ENCODE data around the gene SRSF4. TPM values are rescaled to one million over a fixed set of nuclear protein-coding genes. Genes with fewer than 3 reads are reported as not detected.

SRSF4 gene
- total and polyA plus RNA-seq, 2 donors (not counting 1 experiment from before 2014, with no cell fraction given) = 48.4 to 93.5 TPM

DNA sequence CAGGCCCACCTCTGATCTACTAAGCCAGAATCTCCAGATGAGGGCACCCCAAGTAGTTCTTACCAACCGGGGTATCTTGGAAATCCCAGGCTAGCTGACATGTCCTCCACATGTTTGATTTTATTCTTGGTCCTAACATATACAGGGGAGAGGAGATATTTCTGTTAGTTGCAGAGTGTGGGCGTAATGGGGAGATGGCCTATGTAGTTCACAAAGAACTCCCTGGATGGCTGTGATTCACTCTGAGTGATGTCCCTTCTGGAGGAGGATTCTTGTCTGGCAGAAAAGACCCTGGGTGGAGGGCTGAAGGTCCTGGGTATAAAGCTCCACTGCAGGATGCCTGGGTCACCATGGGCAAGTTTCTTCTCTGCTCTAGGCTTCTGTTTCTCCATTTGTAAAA, 35.9 kb upstream of the SRSF4 start:
- Mint-ChIP-seq H3K27me3 (no peaks in the 10 kb centered on the region), H3K4me3 (no peak overlapping the region), H3K9me3 (ENCODE audit: insufficient read depth) (no peaks in the 10 kb centered on the region), H3K27ac (no peak overlapping the region), H3K4me1 (peaks cover 2% of the 10 kb centered on the region)
- Histone ChIP-seq H3K4me2 (replicated peaks; ENCODE audit: low read depth, low read length, poor library complexity, severe bottlenecking) (no peak overlapping the region), H3K4me1 (ENCODE audit: control insufficient read depth in 2 of 2, insufficient read depth in 2 of 2, low read length in 2 of 2) (no peaks in the 10 kb centered on the region), H3K27ac (ENCODE audit: low read length in 2 of 2) (no peak overlapping the region), H3K9me3 (ENCODE audit: control extremely low read depth in 1 of 3, control insufficient read depth in 2 of 3, insufficient read depth in 1 of 3, low read length in 2 of 3) (no peaks in the 10 kb centered on the region), H3K79me2 (ENCODE audit: control insufficient read depth, insufficient read depth, low read length) (no peaks in the 10 kb centered on the region), H3K27me3 (replicated peaks in 1 of 4; ENCODE audit: control extremely low read depth in 1 of 4, control insufficient read depth in 3 of 4, insufficient read depth in 4 of 4, low read length in 3 of 4) (no peaks in the 10 kb centered on the region), H2AFZ (ENCODE audit: insufficient read depth, low read depth, low read length, poor library complexity, severe bottlenecking) (no peak overlapping the region), H4K20me1 (ENCODE audit: control insufficient read depth, insufficient read depth, low read length, poor library complexity, severe bottlenecking) (no peaks in the 10 kb centered on the region), H3K9ac (ENCODE audit: low read length) (no peak overlapping the region), H3K4me3 (ENCODE audit: control extremely low read depth in 1 of 5, extremely low read depth in 1 of 5, insufficient read depth in 1 of 5, low read depth in 2 of 5, low read length in 4 of 5) (no peak overlapping the region), H3K36me3 (replicated peaks in 1 of 2; ENCODE audit: control extremely low read depth in 1 of 2, control insufficient read depth in 1 of 2, extremely low read depth in 1 of 2, insufficient read depth in 2 of 2, low read length in 1 of 2) (peaks cover 0 to 35% of the 10 kb centered on the region in 2 experiments)
- ChIA-PET CTCF (interaction anchor here (1.4 kb wide), 1 partner anchor 13 kb away, joined by 4 read pairs; the partner anchor contains the start of gene MECR), POLR2A (no interaction called here)
- DNase-seq (no peak), ATAC-seq (ENCODE audit: low read depth) (no peak)
- intact Hi-C loops (cut with micrococcal nuclease) = no loop called here
- whole genome bisulfite sequencing (ENCODE audit: insufficient coverage) = 100% methylated on average over 1 of the region's 2 CpGs
- TF ChIP-seq CTCF (IDR thresholded peaks at IDR 0.05) (no peak), EZH2 (IDR thresholded peaks at IDR 0.05; ENCODE audit: borderline replicate concordance, insufficient read depth, low read depth, low read length, poor library complexity, severe bottlenecking) (no peak)

- Mint-ChIP-seq H3K27ac (no peak overlapping the region), H3K4me3 (no peak overlapping the region), H3K27me3 (no peaks in the 10 kb centered on the region), H3K9me3 (ENCODE audit: insufficient read depth) (no peaks in the 10 kb centered on the region), H3K4me1 (peaks cover 19% of the 10 kb centered on the region)
- Histone ChIP-seq H3K79me2 (ENCODE audit: control insufficient read depth, insufficient read depth, low read length) (no peaks in the 10 kb centered on the region), H3K4me2 (replicated peaks; ENCODE audit: low read depth, low read length, poor library complexity, severe bottlenecking) (no peak overlapping the region), H3K27ac (ENCODE audit: low read length in 2 of 2) (no peak overlapping the region), H3K36me3 (replicated peaks in 1 of 2; ENCODE audit: control extremely low read depth in 1 of 2, control insufficient read depth in 1 of 2, extremely low read depth in 1 of 2, insufficient read depth in 2 of 2, low read length in 1 of 2) (peaks cover 0 to 30% of the 10 kb centered on the region in 2 experiments), H3K4me3 (ENCODE audit: control extremely low read depth in 1 of 5, extremely low read depth in 1 of 5, insufficient read depth in 1 of 5, low read depth in 2 of 5, low read length in 4 of 5) (no peak overlapping the region), H3K27me3 (replicated peaks in 1 of 4; ENCODE audit: control extremely low read depth in 1 of 4, control insufficient read depth in 3 of 4, insufficient read depth in 4 of 4, low read length in 3 of 4) (no peaks in the 10 kb centered on the region), H3K4me1 (ENCODE audit: control insufficient read depth in 2 of 2, insufficient read depth in 2 of 2, low read length in 2 of 2) (peaks cover 10 to 13% of the 10 kb centered on the region in 2 donors), H3K9ac (ENCODE audit: low read length) (no peak overlapping the region), H4K20me1 (ENCODE audit: control insufficient read depth, insufficient read depth, low read length, poor library complexity, severe bottlenecking) (no peaks in the 10 kb centered on the region), H2AFZ (ENCODE audit: insufficient read depth, low read depth, low read length, poor library complexity, severe bottlenecking) (no peak overlapping the region), H3K9me3 (ENCODE audit: control extremely low read depth in 1 of 3, control insufficient read depth in 2 of 3, insufficient read depth in 1 of 3, low read length in 2 of 3) (no peaks in the 10 kb centered on the region)
- 96% methylated on average over 4 of the region's 5 CpGs for WGBS (ENCODE audit: insufficient coverage)
- ChIA-PET CTCF (no interaction called here), POLR2A (no interaction called here)
- no peak for DNase-seq
- intact Hi-C loops (cut with micrococcal nuclease) = no loop called here
- TF ChIP-seq CTCF (IDR thresholded peaks at IDR 0.05) (no peak), EZH2 (IDR thresholded peaks at IDR 0.05; ENCODE audit: borderline replicate concordance, insufficient read depth, low read depth, low read length, poor library complexity, severe bottlenecking) (no peak)
- ATAC-seq (ENCODE audit: low read depth) = no peak
Measured at GRCh38 chr1:29213055-29213454, 31.4 kb upstream of the SRSF4 start.
